GM12878 (cell line): Measurements from ENCODE around the gene BHLHA9. TPM values are rescaled to one million over a fixed set of nuclear protein-coding genes. Genes with fewer than 3 reads are reported as not detected.
"Not testable (repeated sequence)": the region's sequence is repeated elsewhere in the genome, so short reads cannot be mapped to it uniquely, and the experiment has no call there.

Experiments
- ATAC-seq: fragments of 200-7000 bp; cut with Tn5 transposase; 3 replicates; pipeline ENCODE4 v1.9.1; 2020; ENCODE audit warnings: mild to moderate bottlenecking, moderate library complexity
- BruUV-seq: library from RNA; stranded (reverse); fragments of 400-500 nt; replicated peaks from 2 replicates; lab custom pipeline; 2021; lab: Mats Ljungman, UMichigan
- CTCF ChIA-PET: fragments of 300-600 bp; sonication (Branson Sonifier 250); formaldehyde crosslinking; extraction: SDS; loops from one replicate; lab custom pipeline; 2021; ENCODE audit warnings: inconsistent platforms; lab: Yijun Ruan, JAX
- POLR2A ChIA-PET: fragments of 350-600 bp; formaldehyde crosslinking; extraction: SDS; loops from one replicate; lab custom pipeline; 2021; ENCODE audit warnings: inconsistent platforms; lab: Charles Lee
- RAD21 ChIA-PET: fragments of 300-600 bp; sonication (Branson Sonifier 250); formaldehyde crosslinking; loops from one replicate; lab custom pipeline; 2023; ENCODE audit warnings: antibody characterized with exemption; ENCODE audit not compliant: unreplicated experiment; lab: Charles Lee
- SMC1A ChIA-PET: fragments of 300-600 bp; sonication (Branson Sonifier 250); formaldehyde crosslinking; loops from one replicate; lab custom pipeline; 2023; ENCODE audit not compliant: unreplicated experiment, uncharacterized antibody; lab: Charles Lee
- DNase-seq: peaks from one replicate; pipeline ENCODE4 v3.0.0-alpha.2; 2011; ENCODE audit warnings: low read depth, low spot score
- FAIRE-seq: peaks from 3 replicates; lab custom pipeline; 2011; peaks lifted over from hg19 to GRCh38; lab: Jason Lieb, UNC
- H2AFZ ChIP-seq: 2 replicates; pipeline ENCODE4 v1.6.0; 2011; ENCODE audit warnings: low read depth, low read length, control low read depth; ENCODE audit not compliant: control insufficient read depth
- H3K27ac ChIP-seq: 2 replicates; pipeline ENCODE4 v1.5.1; 2011; ENCODE audit warnings: control low read depth; ENCODE audit not compliant: control insufficient read depth, insufficient read depth
- H3K27me3 ChIP-seq, 2 experiments: replicated peaks in 1 of 2; 2 replicates each; pipeline versions ENCODE4 v1.6.0 to v1.6.1; 2011; ENCODE audit warnings: low read length in 1 of 2; ENCODE audit not compliant: control insufficient read depth in 2 of 2, insufficient read depth in 2 of 2
- H3K36me3 ChIP-seq, 2 experiments: 2 replicates each; pipeline ENCODE4 v1.5.1; 2011; ENCODE audit warnings: low read length in 1 of 2; ENCODE audit not compliant: control insufficient read depth in 2 of 2, insufficient read depth in 2 of 2
- H3K4me1 ChIP-seq: 2 replicates; pipeline ENCODE4 v1.6.1; 2011; ENCODE audit warnings: mild to moderate bottlenecking, low read length, moderate library complexity, mixed read lengths; ENCODE audit not compliant: control insufficient read depth, insufficient read depth
- H3K4me2 ChIP-seq: 2 replicates; pipeline ENCODE4 v1.6.0; 2011; ENCODE audit warnings: control low read depth; ENCODE audit not compliant: control insufficient read depth, insufficient read depth
- H3K4me3 ChIP-seq: fragments of 200-600 bp; sonication (generic); 2 replicates; pipeline ENCODE4 v1.5.1; 2016
- H3K79me2 ChIP-seq: 2 replicates; pipeline ENCODE4 v1.6.0; 2011; ENCODE audit warnings: low read length; ENCODE audit not compliant: control insufficient read depth, insufficient read depth
- H3K9ac ChIP-seq: 2 replicates; pipeline ENCODE4 v1.8.0; 2011; ENCODE audit warnings: low read length, control low read depth, mixed read lengths; ENCODE audit not compliant: control insufficient read depth, insufficient read depth
- H3K9me3 ChIP-seq: replicated peaks from 3 replicates; pipeline ENCODE4 v1.5.1; 2011; ENCODE audit warnings: mild to moderate bottlenecking, low read length; ENCODE audit not compliant: control insufficient read depth, insufficient read depth
- H4K20me1 ChIP-seq: 2 replicates; pipeline ENCODE4 v1.6.0; 2011; ENCODE audit not compliant: control insufficient read depth, insufficient read depth
- BCL11A ChIP-seq: IDR thresholded peaks from 2 replicates; pipeline ENCODE4 v1.6.1; 2011; ENCODE audit warnings: low read depth, low read length
- CREB1 ChIP-seq: IDR thresholded peaks from 2 replicates; pipeline ENCODE4 v1.6.1; 2012; ENCODE audit warnings: low read depth, mild to moderate bottlenecking, inconsistent platforms
- IKZF1 ChIP-seq: fragments of 450-650 bp; conservative IDR thresholded peaks from 2 replicates; pipeline ENCODE4 v1.6.1; 2017; ENCODE audit warnings: antibody characterized with exemption, mild to moderate bottlenecking
- JUND ChIP-seq: IDR thresholded peaks from 2 replicates; pipeline ENCODE4 v1.6.1; 2012; ENCODE audit warnings: low read depth, mild to moderate bottlenecking, low read length, improper control_type of control experiment, moderate library complexity
- TAF1 ChIP-seq: IDR thresholded peaks from 2 replicates; pipeline ENCODE4 v1.6.1; 2011; ENCODE audit warnings: mild to moderate bottlenecking, low read depth, low read length, borderline replicate concordance
- YBX1 ChIP-seq: fragments of 450-650 bp; IDR thresholded peaks from 2 replicates; pipeline ENCODE4 v1.6.1; 2016; ENCODE audit warnings: antibody characterized with exemption
- ZNF24 ChIP-seq: fragments of 450-650 bp; IDR thresholded peaks from 2 replicates; pipeline ENCODE4 v1.6.1; 2017; ENCODE audit warnings: antibody characterized with exemption, mild to moderate bottlenecking
- WGBS: methylation state at CpG from one replicate; pipeline ENCODE4 v1.1.6; 2016; ENCODE audit warnings: low lambda C conversion rate; ENCODE audit not compliant: insufficient replicate concordance, insufficient coverage; ENCODE audit errors: missing lambda C conversion rate; 5-methylcytosine and 5-hydroxymethylcytosine counted together
- in situ Hi-C: fragments of 300-500 bp; cut with MboI; formaldehyde crosslinking; loops from 9 replicates; pipeline ENCODE4 v1.14.3; 2018; ENCODE audit warnings: mixed read lengths
- intact Hi-C: fragments of 100-400 bp; cut with micrococcal nuclease; formaldehyde crosslinking; loops from one replicate; pipeline ENCODE4 v1.14.2; 2022; ENCODE audit not compliant: unreplicated experiment
- polyA plus RNA-seq, 11 experiments: library from polyadenylated mRNA; depleted of rRNA in 4 of 11; unstranded in 6 of 11; stranded (reverse) in 5 of 11; fragments of >200 nt; fragmentation: Nextera tagmentation in 4 of 11; fragmentation: Illumina TruSeq in 1 of 11; extraction: Ambion mirVana in 4 of 11; extraction: Trizol in 1 of 11; gene quantifications; 1 replicate in 1 of 11; 2 replicates in 10 of 11; pipeline versions ENCODE4 v1.2.1 to v1.2.3, GENCODE V29; 2011 to 2016; ENCODE audit warnings: inconsistent platforms in 2 of 11, missing spikeins in 2 of 11, low read depth in 1 of 11
- total RNA-seq, 4 experiments: library from RNA; depleted of rRNA in 3 of 4; stranded (reverse); fragments of >200 nt in 3 of 4; fragmentation: Illumina TruSeq in 1 of 4; extraction: Trizol in 1 of 4; gene quantifications; 2 replicates each; pipeline versions ENCODE4 v1.2.1 to v1.2.3, GENCODE V29; 2013 to 2021
- TF ChIP-seq, protein P1 (sequence below): IDR thresholded peaks from 2 replicates; pipeline ENCODE4 v1.6.1; 2011; ENCODE audit warnings: mild to moderate bottlenecking, low read depth, low read length, moderate library complexity; ENCODE audit not compliant: insufficient replicate concordance
- TF ChIP-seq, protein P2 (sequence below): fragments of 450-650 bp; IDR thresholded peaks from 2 replicates; pipeline ENCODE4 v1.6.1; 2016; ENCODE audit warnings: mild to moderate bottlenecking, moderate library complexity, borderline replicate concordance

The BHLHA9 gene
- total and polyA plus RNA-seq, 10 of the 15 experiments (the other 5 are each of a cell fraction or from before 2014, with no cell fraction given), result not detected

GRCh38 chr17:1240426-1240825, 29.8 kb upstream of the BHLHA9 start:
- intact Hi-C loops, RAD21 ChIA-PET, H3K4me3 ChIP-seq, DNase-seq, in situ Hi-C loops, H3K4me1 ChIP-seq, POLR2A ChIA-PET, H3K79me2 ChIP-seq, BruUV-seq, H3K4me2 ChIP-seq, H4K20me1 ChIP-seq, H3K27ac ChIP-seq, FAIRE-seq, SMC1A ChIA-PET, H3K36me3 ChIP-seq, H3K9me3 ChIP-seq, H3K9ac ChIP-seq, H2AFZ ChIP-seq, H3K27me3 ChIP-seq, CTCF ChIA-PET, ATAC-seq: not testable (repeated sequence)
- WGBS, result 71% methylated on average over 11 of the region's 11 CpGs

- no peak for DNase-seq
- ATAC-seq, result no peak
- Histone ChIP-seq H2AFZ (no peak overlapping the region), H4K20me1 (no peaks in the 10 kb centered on the region), H3K9me3 (no peaks in the 10 kb centered on the region), H3K4me1 (no peaks in the 10 kb centered on the region), H3K27me3 (no peaks in the 10 kb centered on the region), H3K9ac (no peak overlapping the region), H3K4me3 (no peak overlapping the region), H3K27ac (no peak overlapping the region), H3K79me2 (no peaks in the 10 kb centered on the region), H3K4me2 (no peak overlapping the region), H3K36me3 (no peaks in the 10 kb centered on the region)
- POLR2A ChIA-PET, result no interaction called here
- no TSS peak for BruUV-seq
- SMC1A ChIA-PET, result no interaction called here
- intact Hi-C loops (no loop called here), in situ Hi-C loops (no loop called here)
- CTCF ChIA-PET, result no interaction called here
- RAD21 ChIA-PET, result no interaction called here
- TF ChIP-seq IKZF1, result no peak
- TF ChIP-seq ZNF24, result no peak
- TF ChIP-seq TAF1, result no peak
- TF ChIP-seq, protein P1, sequence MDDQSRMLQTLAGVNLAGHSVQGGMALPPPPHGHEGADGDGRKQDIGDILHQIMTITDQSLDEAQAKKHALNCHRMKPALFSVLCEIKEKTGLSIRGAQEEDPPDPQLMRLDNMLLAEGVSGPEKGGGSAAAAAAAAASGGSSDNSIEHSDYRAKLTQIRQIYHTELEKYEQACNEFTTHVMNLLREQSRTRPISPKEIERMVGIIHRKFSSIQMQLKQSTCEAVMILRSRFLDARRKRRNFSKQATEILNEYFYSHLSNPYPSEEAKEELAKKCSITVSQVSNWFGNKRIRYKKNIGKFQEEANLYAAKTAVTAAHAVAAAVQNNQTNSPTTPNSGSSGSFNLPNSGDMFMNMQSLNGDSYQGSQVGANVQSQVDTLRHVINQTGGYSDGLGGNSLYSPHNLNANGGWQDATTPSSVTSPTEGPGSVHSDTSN, result no peak
- TF ChIP-seq JUND, result no peak
- no peak for TF ChIP-seq YBX1
- TF ChIP-seq CREB1, result no peak
- TF ChIP-seq, protein P2, sequence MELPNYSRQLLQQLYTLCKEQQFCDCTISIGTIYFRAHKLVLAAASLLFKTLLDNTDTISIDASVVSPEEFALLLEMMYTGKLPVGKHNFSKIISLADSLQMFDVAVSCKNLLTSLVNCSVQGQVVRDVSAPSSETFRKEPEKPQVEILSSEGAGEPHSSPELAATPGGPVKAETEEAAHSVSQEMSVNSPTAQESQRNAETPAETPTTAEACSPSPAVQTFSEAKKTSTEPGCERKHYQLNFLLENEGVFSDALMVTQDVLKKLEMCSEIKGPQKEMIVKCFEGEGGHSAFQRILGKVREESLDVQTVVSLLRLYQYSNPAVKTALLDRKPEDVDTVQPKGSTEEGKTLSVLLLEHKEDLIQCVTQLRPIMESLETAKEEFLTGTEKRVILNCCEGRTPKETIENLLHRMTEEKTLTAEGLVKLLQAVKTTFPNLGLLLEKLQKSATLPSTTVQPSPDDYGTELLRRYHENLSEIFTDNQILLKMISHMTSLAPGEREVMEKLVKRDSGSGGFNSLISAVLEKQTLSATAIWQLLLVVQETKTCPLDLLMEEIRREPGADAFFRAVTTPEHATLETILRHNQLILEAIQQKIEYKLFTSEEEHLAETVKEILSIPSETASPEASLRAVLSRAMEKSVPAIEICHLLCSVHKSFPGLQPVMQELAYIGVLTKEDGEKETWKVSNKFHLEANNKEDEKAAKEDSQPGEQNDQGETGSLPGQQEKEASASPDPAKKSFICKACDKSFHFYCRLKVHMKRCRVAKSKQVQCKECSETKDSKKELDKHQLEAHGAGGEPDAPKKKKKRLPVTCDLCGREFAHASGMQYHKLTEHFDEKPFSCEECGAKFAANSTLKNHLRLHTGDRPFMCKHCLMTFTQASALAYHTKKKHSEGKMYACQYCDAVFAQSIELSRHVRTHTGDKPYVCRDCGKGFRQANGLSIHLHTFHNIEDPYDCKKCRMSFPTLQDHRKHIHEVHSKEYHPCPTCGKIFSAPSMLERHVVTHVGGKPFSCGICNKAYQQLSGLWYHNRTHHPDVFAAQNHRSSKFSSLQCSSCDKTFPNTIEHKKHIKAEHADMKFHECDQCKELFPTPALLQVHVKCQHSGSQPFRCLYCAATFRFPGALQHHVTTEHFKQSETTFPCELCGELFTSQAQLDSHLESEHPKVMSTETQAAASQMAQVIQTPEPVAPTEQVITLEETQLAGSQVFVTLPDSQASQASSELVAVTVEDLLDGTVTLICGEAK, result no peak
- no peak for TF ChIP-seq BCL11A
- 41% methylated on average over 9 of the region's 9 CpGs for WGBS
- FAIRE-seq, result no peak
Observed at GRCh38 chr17:1241929-1242328, 28.3 kb upstream of the BHLHA9 start.
